Measurements from ENCODE around the gene SPTBN4. TPM values are rescaled to one million over a fixed set of nuclear protein-coding genes. Genes with fewer than 3 reads are reported as not detected.

The SPTBN4 gene
- polyA plus RNA-seq, 1 donor from 2014 or later = 12.7 TPM

DNA sequence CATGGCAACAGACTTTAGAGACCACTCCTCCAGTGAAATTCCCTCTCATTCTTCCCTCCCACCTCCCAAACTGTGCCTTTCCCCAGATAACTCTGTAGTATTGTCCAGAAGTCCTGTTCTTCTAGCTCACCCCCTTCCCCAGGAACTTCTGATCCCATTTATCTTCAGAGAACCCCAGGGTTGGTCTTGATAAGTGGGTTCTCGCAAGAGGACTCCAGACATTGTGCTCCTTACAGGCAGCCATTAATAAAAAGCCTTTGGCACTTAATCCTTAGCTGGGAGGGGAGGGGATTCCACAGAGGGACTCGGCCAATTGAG is 136.2 kb downstream of the SPTBN4 start:
- H3K36me3 ChIP-seq (ENCODE audit: insufficient read depth, low read length) = no peaks in the 10 kb centered on the region
- no peaks in the 10 kb centered on the region for H3K9me2 ChIP-seq (ENCODE audit: insufficient read depth, low read length)
- peaks cover 39% of the 10 kb centered on the region for H3K27me3 ChIP-seq (ENCODE audit: insufficient read depth, low read depth, low read length)
- H3K27ac ChIP-seq (ENCODE audit: low read length) = no peak overlapping the region
- peak overlapping the region; percentile 64 for H3K4me3 ChIP-seq (ENCODE audit: low read length)
- no peaks in the 10 kb centered on the region for H4K20me1 ChIP-seq (ENCODE audit: insufficient read depth)
- no peaks in the 10 kb centered on the region for H3K9me3 ChIP-seq (ENCODE audit: low read length)
- H3F3A ChIP-seq (ENCODE audit: insufficient read depth, low read length, poor library complexity, severe bottlenecking) = peaks cover 4% of the 10 kb centered on the region
- no peak overlapping the region for H3K4me2 ChIP-seq (ENCODE audit: low read length)
- TF ChIP-seq RAD21 (conservative IDR thresholded peaks at IDR 0.05) (no peak), TAF1 (IDR thresholded peaks at IDR 0.05; ENCODE audit: low read depth) (no peak), POLR2AphosphoS5 (IDR thresholded peaks at IDR 0.05) (no peak), EZH2 (IDR thresholded peaks at IDR 0.05; ENCODE audit: borderline replicate concordance, insufficient read depth, low read length, poor library complexity, severe bottlenecking) (no peak), MXI1 (conservative IDR thresholded peaks at IDR 0.05; ENCODE audit: poor library complexity, severe bottlenecking) (no peak), SMC3 (conservative IDR thresholded peaks at IDR 0.05; ENCODE audit: poor library complexity) (no peak), EP300 (conservative IDR thresholded peaks at IDR 0.05; ENCODE audit: poor library complexity, severe bottlenecking) (no peak)
- TF ChIP-seq, protein P1, sequence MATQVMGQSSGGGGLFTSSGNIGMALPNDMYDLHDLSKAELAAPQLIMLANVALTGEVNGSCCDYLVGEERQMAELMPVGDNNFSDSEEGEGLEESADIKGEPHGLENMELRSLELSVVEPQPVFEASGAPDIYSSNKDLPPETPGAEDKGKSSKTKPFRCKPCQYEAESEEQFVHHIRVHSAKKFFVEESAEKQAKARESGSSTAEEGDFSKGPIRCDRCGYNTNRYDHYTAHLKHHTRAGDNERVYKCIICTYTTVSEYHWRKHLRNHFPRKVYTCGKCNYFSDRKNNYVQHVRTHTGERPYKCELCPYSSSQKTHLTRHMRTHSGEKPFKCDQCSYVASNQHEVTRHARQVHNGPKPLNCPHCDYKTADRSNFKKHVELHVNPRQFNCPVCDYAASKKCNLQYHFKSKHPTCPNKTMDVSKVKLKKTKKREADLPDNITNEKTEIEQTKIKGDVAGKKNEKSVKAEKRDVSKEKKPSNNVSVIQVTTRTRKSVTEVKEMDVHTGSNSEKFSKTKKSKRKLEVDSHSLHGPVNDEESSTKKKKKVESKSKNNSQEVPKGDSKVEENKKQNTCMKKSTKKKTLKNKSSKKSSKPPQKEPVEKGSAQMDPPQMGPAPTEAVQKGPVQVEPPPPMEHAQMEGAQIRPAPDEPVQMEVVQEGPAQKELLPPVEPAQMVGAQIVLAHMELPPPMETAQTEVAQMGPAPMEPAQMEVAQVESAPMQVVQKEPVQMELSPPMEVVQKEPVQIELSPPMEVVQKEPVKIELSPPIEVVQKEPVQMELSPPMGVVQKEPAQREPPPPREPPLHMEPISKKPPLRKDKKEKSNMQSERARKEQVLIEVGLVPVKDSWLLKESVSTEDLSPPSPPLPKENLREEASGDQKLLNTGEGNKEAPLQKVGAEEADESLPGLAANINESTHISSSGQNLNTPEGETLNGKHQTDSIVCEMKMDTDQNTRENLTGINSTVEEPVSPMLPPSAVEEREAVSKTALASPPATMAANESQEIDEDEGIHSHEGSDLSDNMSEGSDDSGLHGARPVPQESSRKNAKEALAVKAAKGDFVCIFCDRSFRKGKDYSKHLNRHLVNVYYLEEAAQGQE (IDR thresholded peaks at IDR 0.05; ENCODE audit: borderline replicate concordance) = no peak
- TF ChIP-seq, protein P2, sequence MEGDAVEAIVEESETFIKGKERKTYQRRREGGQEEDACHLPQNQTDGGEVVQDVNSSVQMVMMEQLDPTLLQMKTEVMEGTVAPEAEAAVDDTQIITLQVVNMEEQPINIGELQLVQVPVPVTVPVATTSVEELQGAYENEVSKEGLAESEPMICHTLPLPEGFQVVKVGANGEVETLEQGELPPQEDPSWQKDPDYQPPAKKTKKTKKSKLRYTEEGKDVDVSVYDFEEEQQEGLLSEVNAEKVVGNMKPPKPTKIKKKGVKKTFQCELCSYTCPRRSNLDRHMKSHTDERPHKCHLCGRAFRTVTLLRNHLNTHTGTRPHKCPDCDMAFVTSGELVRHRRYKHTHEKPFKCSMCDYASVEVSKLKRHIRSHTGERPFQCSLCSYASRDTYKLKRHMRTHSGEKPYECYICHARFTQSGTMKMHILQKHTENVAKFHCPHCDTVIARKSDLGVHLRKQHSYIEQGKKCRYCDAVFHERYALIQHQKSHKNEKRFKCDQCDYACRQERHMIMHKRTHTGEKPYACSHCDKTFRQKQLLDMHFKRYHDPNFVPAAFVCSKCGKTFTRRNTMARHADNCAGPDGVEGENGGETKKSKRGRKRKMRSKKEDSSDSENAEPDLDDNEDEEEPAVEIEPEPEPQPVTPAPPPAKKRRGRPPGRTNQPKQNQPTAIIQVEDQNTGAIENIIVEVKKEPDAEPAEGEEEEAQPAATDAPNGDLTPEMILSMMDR (IDR thresholded peaks at IDR 0.05; ENCODE audit: poor library complexity, severe bottlenecking) = no peak
- no peaks in the 10 kb centered on the region for H3K79me2 ChIP-seq (replicated peaks; ENCODE audit: insufficient read depth, low read length)
- no peak overlapping the region for H3K9ac ChIP-seq (ENCODE audit: low read length)
- no peak overlapping the region for H2AFZ ChIP-seq (ENCODE audit: low read depth, low read length)

DNA sequence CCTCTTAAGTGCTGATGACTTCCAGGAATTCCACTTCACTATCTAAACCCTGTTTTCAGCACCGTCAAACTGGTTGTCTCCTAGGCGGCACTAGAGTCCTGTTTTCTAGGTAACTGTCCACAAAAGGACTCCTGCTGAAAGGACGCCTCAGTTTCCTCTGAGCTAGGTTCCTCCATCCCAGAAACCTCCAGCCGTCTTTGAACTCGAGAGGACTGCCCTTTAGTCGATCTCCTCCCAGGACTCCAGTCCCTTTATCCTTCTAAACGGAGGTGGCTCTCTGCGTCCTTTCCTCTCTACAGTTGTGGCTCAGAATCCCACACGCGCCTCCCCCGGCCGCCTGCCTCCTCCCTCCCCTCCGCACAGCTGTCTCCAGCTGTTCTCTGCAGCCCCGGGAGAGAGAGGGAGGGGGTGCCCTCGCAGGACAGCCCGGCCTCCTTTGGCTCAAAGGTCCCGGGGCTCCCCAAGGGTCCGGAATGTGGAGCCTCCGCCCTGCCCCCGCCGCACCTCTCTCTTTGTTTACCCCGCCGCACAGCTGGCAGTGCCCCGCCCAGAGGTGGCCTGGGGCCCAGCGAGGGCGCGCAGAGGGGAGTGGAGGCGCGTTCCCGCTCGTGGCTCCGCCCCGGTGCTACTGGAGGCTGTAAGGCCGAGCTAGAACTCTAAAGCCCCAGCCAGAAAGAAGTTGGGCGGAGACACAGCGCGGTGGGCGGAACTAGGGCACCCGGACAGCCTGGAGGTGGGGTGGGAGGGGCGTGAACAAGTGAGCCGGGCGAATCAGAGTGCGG is 136.8 kb downstream of the SPTBN4 start:
- peak overlapping the region; percentile 46 for H3K9ac ChIP-seq (ENCODE audit: low read length)
- H3K4me2 ChIP-seq (ENCODE audit: low read length) = peak overlapping the region; percentile 11
- no peaks in the 10 kb centered on the region for H3K36me3 ChIP-seq (ENCODE audit: insufficient read depth, low read length)
- H3K9me2 ChIP-seq (ENCODE audit: insufficient read depth, low read length) = no peaks in the 10 kb centered on the region
- H3K27ac ChIP-seq (ENCODE audit: low read length) = no peak overlapping the region
- H3F3A ChIP-seq (ENCODE audit: insufficient read depth, low read length, poor library complexity, severe bottlenecking) = peaks cover 4% of the 10 kb centered on the region
- H3K4me3 ChIP-seq (ENCODE audit: low read length) = peak overlapping the region; percentile 64
- no peaks in the 10 kb centered on the region for H4K20me1 ChIP-seq (ENCODE audit: insufficient read depth)
- no peak overlapping the region for H2AFZ ChIP-seq (ENCODE audit: low read depth, low read length)
- H3K9me3 ChIP-seq (ENCODE audit: low read length) = no peaks in the 10 kb centered on the region
- TF ChIP-seq, protein P2 (IDR thresholded peaks at IDR 0.05; ENCODE audit: poor library complexity, severe bottlenecking) = no peak
- no peak for TF ChIP-seq SMC3 (conservative IDR thresholded peaks at IDR 0.05; ENCODE audit: poor library complexity)
- TF ChIP-seq POLR2AphosphoS5 (IDR thresholded peaks at IDR 0.05) = peak; percentile 32
- peaks cover 36% of the 10 kb centered on the region for H3K27me3 ChIP-seq (ENCODE audit: insufficient read depth, low read depth, low read length)
- H3K79me2 ChIP-seq (replicated peaks; ENCODE audit: insufficient read depth, low read length) = no peaks in the 10 kb centered on the region

Data from neural cell (in vitro differentiated cells).